Measurements from ENCODE around the gene STEAP4. TPM values are rescaled to one million over a fixed set of nuclear protein-coding genes. Genes with fewer than 3 reads are reported as not detected.

STEAP4 gene
- polyA plus RNA-seq, 1 of the 3 experiments (the other 2 are of a cell fraction), result not detected

- DNase-seq, result no peak
Measured at GRCh38 chr7:88224601-88225275, 82.0 kb downstream of the STEAP4 start.

DNA sequence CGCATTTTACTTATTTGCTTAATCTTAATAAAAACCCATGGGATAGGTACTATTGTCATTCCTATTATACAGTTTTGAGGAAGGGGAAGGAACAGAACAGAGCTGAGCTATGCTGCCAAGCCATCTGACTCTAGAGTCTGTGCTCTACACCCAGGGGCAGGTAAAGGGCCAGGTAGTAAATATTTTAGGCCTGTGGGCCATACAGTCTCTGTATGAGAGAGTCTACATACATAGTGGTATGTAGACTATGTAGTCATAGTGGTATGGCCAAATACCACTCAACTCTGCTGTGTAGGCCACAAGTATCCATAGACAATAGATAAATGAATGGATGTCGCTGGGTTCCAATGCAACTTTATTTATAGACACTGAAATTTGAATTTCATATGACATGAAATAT lies 83.4 kb downstream of the STEAP4 start:
- no peaks in the 10 kb centered on the region for H3K27me3 ChIP-seq (ENCODE audit: insufficient read depth)
- H3K9me2 ChIP-seq, result no peaks in the 10 kb centered on the region
- H3K79me2 ChIP-seq (ENCODE audit: insufficient read depth), result peaks cover 14% of the 10 kb centered on the region
- ChIA-PET CTCF (interaction anchor here (1.0 to 1.1 kb wide), 2 partner anchors 20 to 21 kb away, joined by 3 read pairs; no protein-coding TSS in a partner anchor), POLR2A (no interaction called here)
- H3K4me2 ChIP-seq, result no peak overlapping the region
- no peak for DNase-seq
- H3K9me3 ChIP-seq, result no peaks in the 10 kb centered on the region
- H3K4me1 ChIP-seq (ENCODE audit: control insufficient read depth in 1 of 2, insufficient read depth in 2 of 2, low read depth in 1 of 2, low read length in 1 of 2), result peaks cover 8 to 12% of the 10 kb centered on the region in 2 experiments
- peaks cover 0 to 2% of the 10 kb centered on the region in 2 experiments for H3K36me3 ChIP-seq (replicated peaks in 1 of 2; ENCODE audit: control insufficient read depth in 1 of 2, insufficient read depth in 2 of 2, low read length in 1 of 2)
- peaks cover 17% of the 10 kb centered on the region for H3F3A ChIP-seq (replicated peaks; ENCODE audit: insufficient read depth)
- no peak overlapping the region for H2AFZ ChIP-seq (ENCODE audit: low read depth)
- H3K4me3 ChIP-seq (ENCODE audit: low read depth in 2 of 2, low read length in 1 of 2), result no peak overlapping the region
- H3K27ac ChIP-seq (ENCODE audit: low read depth in 2 of 2, low read length in 1 of 2), result no peak overlapping the region
- peaks cover 5% of the 10 kb centered on the region for H4K20me1 ChIP-seq (ENCODE audit: insufficient read depth)
- no peak for TF ChIP-seq JUND (IDR thresholded peaks at IDR 0.05)
- TF ChIP-seq POLR2AphosphoS5 (IDR thresholded peaks at IDR 0.05; ENCODE audit: low read depth, low read length), result no peak
- no peak for TF ChIP-seq EZH2phosphoT487 (IDR thresholded peaks at IDR 0.05; ENCODE audit: borderline replicate concordance, low read depth)
- TF ChIP-seq NFIC (IDR thresholded peaks at IDR 0.05; ENCODE audit: borderline replicate concordance), result no peak
- no peak for TF ChIP-seq MXI1 (IDR thresholded peaks at IDR 0.05; ENCODE audit: low read depth, low read length)
- TF ChIP-seq SIN3A (IDR thresholded peaks at IDR 0.05; ENCODE audit: borderline replicate concordance, low read depth, low read length), result no peak
- TF ChIP-seq, protein P1, sequence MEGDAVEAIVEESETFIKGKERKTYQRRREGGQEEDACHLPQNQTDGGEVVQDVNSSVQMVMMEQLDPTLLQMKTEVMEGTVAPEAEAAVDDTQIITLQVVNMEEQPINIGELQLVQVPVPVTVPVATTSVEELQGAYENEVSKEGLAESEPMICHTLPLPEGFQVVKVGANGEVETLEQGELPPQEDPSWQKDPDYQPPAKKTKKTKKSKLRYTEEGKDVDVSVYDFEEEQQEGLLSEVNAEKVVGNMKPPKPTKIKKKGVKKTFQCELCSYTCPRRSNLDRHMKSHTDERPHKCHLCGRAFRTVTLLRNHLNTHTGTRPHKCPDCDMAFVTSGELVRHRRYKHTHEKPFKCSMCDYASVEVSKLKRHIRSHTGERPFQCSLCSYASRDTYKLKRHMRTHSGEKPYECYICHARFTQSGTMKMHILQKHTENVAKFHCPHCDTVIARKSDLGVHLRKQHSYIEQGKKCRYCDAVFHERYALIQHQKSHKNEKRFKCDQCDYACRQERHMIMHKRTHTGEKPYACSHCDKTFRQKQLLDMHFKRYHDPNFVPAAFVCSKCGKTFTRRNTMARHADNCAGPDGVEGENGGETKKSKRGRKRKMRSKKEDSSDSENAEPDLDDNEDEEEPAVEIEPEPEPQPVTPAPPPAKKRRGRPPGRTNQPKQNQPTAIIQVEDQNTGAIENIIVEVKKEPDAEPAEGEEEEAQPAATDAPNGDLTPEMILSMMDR (IDR thresholded peaks at IDR 0.05), result no peak
- no peak for TF ChIP-seq RAD21 (IDR thresholded peaks at IDR 0.05; ENCODE audit: low read length)
- TF ChIP-seq SMC3 (IDR thresholded peaks at IDR 0.05; ENCODE audit: low read depth, low read length), result no peak
- TF ChIP-seq TAF1 (IDR thresholded peaks at IDR 0.05; ENCODE audit: borderline replicate concordance, low read depth, low read length), result no peak
- no peak for TF ChIP-seq NRF1 (IDR thresholded peaks at IDR 0.05; ENCODE audit: low read depth, low read length)
- TF ChIP-seq RFX5 (IDR thresholded peaks at IDR 0.05; ENCODE audit: low read length), result no peak
- no peak for TF ChIP-seq FOSL2 (IDR thresholded peaks at IDR 0.05; ENCODE audit: borderline replicate concordance, low read depth)
- TF ChIP-seq USF2 (IDR thresholded peaks at IDR 0.05; ENCODE audit: borderline replicate concordance, low read depth, low read length), result no peak
- TF ChIP-seq MEF2A (IDR thresholded peaks at IDR 0.05; ENCODE audit: borderline replicate concordance, low read depth), result no peak
- no peak for TF ChIP-seq TCF12 (IDR thresholded peaks at IDR 0.05)
- TF ChIP-seq, protein P2, sequence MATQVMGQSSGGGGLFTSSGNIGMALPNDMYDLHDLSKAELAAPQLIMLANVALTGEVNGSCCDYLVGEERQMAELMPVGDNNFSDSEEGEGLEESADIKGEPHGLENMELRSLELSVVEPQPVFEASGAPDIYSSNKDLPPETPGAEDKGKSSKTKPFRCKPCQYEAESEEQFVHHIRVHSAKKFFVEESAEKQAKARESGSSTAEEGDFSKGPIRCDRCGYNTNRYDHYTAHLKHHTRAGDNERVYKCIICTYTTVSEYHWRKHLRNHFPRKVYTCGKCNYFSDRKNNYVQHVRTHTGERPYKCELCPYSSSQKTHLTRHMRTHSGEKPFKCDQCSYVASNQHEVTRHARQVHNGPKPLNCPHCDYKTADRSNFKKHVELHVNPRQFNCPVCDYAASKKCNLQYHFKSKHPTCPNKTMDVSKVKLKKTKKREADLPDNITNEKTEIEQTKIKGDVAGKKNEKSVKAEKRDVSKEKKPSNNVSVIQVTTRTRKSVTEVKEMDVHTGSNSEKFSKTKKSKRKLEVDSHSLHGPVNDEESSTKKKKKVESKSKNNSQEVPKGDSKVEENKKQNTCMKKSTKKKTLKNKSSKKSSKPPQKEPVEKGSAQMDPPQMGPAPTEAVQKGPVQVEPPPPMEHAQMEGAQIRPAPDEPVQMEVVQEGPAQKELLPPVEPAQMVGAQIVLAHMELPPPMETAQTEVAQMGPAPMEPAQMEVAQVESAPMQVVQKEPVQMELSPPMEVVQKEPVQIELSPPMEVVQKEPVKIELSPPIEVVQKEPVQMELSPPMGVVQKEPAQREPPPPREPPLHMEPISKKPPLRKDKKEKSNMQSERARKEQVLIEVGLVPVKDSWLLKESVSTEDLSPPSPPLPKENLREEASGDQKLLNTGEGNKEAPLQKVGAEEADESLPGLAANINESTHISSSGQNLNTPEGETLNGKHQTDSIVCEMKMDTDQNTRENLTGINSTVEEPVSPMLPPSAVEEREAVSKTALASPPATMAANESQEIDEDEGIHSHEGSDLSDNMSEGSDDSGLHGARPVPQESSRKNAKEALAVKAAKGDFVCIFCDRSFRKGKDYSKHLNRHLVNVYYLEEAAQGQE (IDR thresholded peaks at IDR 0.05; ENCODE audit: low read depth, low read length), result no peak
- TF ChIP-seq, protein P3, sequence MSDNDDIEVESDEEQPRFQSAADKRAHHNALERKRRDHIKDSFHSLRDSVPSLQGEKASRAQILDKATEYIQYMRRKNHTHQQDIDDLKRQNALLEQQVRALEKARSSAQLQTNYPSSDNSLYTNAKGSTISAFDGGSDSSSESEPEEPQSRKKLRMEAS (IDR thresholded peaks at IDR 0.05; ENCODE audit: low read depth), result no peak
- WGBS (ENCODE audit: low lambda C conversion rate), result 88% methylated on average over 2 of the region's 2 CpGs
- no peak overlapping the region for H3K9ac ChIP-seq

More at GRCh38 chr7:88224601-88225275, 82.0 kb downstream of the STEAP4 start:
- POLR2A ChIA-PET, result no interaction called here
- H3K4me3 ChIP-seq (ENCODE audit: low read depth in 2 of 2, low read length in 1 of 2), result no peak overlapping the region
- CTCF ChIA-PET, result no interaction called here
- no peaks in the 10 kb centered on the region for H3K27me3 ChIP-seq (ENCODE audit: insufficient read depth)
- no peak overlapping the region for H3K4me2 ChIP-seq
- no peaks in the 10 kb centered on the region for H3K79me2 ChIP-seq (ENCODE audit: insufficient read depth)
- H3K9me3 ChIP-seq, result no peaks in the 10 kb centered on the region
- 36% methylated on average over 2 of the region's 2 CpGs for WGBS (ENCODE audit: low lambda C conversion rate)
- no peaks in the 10 kb centered on the region for H3K36me3 ChIP-seq (replicated peaks in 1 of 2; ENCODE audit: control insufficient read depth in 1 of 2, insufficient read depth in 2 of 2, low read length in 1 of 2)
- peaks cover 7 to 8% of the 10 kb centered on the region in 2 experiments; a peak in 2 of 4 replicates for H3K4me1 ChIP-seq (ENCODE audit: control insufficient read depth in 1 of 2, insufficient read depth in 2 of 2, low read depth in 1 of 2, low read length in 1 of 2)
- H2AFZ ChIP-seq (ENCODE audit: low read depth), result no peak overlapping the region
- no peak overlapping the region for H3K9ac ChIP-seq
- no peaks in the 10 kb centered on the region for H4K20me1 ChIP-seq (ENCODE audit: insufficient read depth)
- TF ChIP-seq CHD2 (IDR thresholded peaks at IDR 0.05; ENCODE audit: low read length, partially characterized antibody) (no peak), GABPA (IDR thresholded peaks at IDR 0.05; ENCODE audit: low read depth) (no peak), JUND (IDR thresholded peaks at IDR 0.05) (0 out of 2 replicates have a peak, but pooled peaks have one; percentile 14), SIN3A (IDR thresholded peaks at IDR 0.05; ENCODE audit: borderline replicate concordance, low read depth, low read length) (no peak), RFX5 (IDR thresholded peaks at IDR 0.05; ENCODE audit: low read length) (no peak), TCF12 (IDR thresholded peaks at IDR 0.05) (peak; percentile 36; the same call in 1 of the 2 replicates), FOXM1 (IDR thresholded peaks at IDR 0.05; ENCODE audit: low read depth) (no peak)
- no peaks in the 10 kb centered on the region for H3K9me2 ChIP-seq
- no peak overlapping the region for H3K27ac ChIP-seq (ENCODE audit: low read depth in 2 of 2, low read length in 1 of 2)
- H3F3A ChIP-seq (replicated peaks; ENCODE audit: insufficient read depth), result peaks cover 17% of the 10 kb centered on the region
